ENCODE data around the gene DAB2IP.

DAB2IP gene

GRCh38 chr9:121706149-121706750 lies 54.8 kb downstream of the DAB2IP start:
- no peak for DNase-seq

DNA sequence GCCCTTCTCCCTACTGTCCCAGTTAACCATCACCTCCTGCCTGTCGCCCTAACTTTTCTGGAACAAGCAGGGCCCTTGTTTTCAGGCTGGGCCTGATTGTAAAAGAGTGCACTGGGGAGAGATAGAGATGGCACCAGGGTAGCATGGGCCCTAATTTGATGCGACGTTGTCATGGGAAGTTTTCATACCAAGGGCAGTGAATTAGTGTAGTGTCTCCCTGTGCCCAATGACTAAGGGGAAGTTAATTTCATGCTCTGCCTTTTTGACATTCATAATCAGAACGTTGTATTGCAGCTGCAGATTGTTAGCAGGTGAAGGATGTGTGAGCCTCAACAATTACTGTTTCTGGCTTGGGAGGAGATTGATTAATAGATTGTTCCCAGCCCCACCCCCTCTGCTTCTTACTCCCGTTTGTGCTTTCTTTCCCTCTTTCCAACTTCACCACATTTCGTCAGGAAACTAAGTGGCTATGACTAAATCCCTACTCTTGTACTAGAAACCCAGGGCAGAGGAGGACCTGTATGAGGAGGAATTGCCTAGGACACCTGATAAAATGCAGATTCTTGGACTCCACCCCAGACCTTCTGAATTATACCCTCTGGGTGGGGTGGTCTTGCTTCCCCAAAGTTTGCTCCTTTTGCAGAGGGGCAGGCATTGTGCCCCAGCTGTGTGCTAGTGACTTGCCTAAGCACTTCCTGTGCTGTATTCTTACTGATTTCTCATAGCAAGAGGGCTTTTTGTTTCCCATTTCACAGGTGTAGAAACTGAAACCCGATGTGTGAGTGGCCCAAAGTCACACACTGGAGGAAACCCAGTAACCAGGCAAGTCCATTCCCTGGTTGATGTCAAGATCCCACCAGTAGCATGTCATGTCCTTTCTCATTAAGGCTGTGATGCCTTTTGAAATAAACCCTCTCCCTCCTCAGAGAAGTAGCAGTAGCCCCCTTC lies 56.3 kb downstream of the DAB2IP start:
- DNase-seq: no peak

DNA sequence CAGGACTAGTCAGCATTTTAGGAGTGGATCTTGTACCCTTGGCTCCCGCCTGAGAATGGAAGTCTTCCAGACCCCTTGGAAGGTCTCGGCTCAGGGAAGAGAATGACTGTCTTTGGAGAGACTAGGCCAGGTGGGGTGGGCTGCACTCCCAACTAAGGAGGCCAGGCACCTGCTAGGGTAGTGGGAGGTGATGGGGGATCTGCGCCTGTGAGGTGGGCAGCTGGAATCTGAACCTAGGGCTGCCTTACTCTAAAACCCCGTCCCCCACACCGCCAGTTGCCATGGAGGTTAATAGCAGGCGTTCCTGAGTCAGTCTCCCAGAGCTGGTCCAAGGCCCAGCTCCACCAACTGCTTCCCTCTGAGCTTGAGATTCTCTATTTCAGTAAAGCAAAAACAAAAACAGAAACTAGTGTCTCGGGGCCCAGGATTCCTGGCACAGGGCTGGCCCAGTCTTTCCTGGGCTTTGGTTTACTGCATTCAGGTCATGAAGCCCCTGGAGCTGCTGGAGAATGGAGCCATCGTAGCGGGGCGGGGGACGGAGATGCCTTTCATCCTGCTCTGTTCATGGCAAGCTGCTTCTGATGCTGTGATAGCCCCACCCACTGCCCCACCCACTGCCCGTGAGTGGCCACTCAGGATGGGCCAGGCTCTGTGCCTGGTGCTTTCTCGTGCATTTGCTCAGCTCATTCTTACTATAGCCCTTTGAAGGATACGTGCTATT lies 57.5 kb downstream of the DAB2IP start:
- DNase-seq: no peak

- DNase-seq: no peak
These were observed 58.4 kb downstream of the DAB2IP start for GRCh38 chr9:121709798-121710197.

GRCh38 chr9:121711281-121711680 lies 59.8 kb downstream of the DAB2IP start:
- no peak for DNase-seq

DNA sequence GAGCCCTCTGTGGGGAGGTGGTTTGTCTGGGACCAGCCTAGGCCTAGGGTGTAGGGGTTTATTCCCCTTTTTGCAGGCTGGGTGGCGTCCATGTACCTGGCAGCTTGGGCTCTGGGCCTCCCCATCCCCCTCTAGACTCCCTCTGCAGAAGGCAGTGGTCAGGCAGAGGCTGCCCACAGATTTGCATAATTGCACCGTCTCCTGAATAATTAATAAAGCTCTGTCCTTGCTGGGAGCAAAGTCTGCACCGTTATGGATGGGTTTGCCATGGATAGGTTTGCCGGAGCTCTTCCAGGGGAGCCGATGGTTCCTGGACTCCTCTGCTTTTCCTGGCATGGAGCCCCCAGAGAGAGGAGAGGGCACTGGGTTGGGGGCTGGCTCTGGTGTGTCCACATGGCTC lies 60.4 kb downstream of the DAB2IP start:
- no peak for DNase-seq

DNA sequence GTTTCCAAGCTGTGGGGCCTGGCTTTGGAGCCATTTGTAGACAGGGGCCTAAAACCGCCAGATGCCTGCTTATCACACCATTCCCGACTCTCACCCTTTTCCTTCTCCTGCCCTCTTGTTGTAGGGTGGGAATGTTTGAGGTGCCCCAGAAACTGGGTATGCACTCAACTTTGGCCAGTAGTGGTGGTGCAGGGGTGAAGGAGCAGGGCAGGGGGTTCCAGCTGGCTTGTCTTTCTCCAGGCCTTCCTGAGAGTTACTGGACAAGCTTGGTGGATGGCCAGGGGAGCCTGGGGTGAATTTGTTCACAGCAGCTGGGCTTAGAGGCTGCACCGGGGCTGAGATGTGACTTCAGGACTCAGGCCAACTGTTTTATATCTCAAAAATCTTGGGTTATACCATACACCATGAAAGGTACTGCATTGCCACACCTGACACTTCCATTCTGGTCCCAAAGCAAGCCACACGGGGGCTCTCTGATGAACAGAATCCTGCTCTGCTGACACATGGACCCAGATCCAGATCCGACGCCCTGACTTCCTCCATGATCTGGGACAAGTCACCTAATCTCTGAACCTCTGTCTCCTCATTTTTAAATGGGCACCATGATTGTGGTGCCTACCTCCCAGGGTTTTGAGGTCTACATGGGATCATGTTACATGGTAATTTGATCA lies 62.1 kb downstream of the DAB2IP start:
- no peak for DNase-seq

GRCh38 chr9:121714075-121714705 lies 62.8 kb downstream of the DAB2IP start:
- DNase-seq: no peak

DNA sequence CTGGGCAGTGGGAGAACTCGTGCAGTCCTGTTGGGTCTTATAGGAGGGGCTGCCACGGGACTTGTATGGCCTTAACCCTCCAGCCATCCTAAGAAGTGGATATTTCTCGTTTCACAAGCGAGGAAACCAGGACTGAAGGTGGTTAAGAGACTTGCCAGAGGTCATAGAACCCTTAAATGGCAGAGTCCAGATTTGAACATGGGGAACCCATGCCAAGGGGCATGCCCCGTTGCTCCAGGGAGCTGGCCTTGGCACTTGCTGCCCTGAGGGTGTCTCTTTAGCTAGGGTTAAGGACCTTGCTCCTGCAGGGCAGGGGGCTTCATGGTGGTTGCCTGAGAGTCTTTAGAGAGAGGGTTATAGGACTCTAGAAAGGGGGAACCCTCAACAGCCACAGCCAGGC lies 63.4 kb downstream of the DAB2IP start:
- DNase-seq: no peak

GRCh38 chr9:121717141-121717991 lies 65.9 kb downstream of the DAB2IP start:
- DNase-seq: no peak

GRCh38 chr9:121718084-121718483 lies 66.7 kb downstream of the DAB2IP start:
- DNase-seq: peak; percentile 39

DNA sequence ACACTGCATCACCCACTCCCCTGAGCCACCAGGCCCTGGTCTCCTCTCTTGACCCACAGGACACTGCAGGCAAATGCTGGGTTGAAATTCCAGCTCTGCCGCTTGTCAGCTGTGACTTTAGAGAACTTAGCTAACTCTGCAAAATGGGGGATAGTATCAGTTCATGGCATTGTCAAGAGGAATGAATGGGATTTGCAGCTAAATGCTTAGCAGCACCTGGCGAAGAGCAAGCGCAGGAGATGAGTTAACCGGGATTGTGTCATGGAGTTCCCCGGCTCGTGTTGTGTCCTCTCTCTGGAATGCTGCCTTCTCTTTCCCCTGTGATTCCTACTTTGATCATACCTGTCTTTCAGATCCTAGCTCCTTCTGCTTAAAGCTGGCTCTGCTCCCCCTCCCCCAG lies 67.1 kb downstream of the DAB2IP start:
- DNase-seq: no peak

GRCh38 chr9:121720311-121721057 lies 69.0 kb downstream of the DAB2IP start:
- peak; percentile 10 for DNase-seq

GRCh38 chr9:121721058-121721350 lies 69.6 kb downstream of the DAB2IP start:
- DNase-seq: no peak

GRCh38 chr9:121721770-121722169 lies 70.3 kb downstream of the DAB2IP start:
- DNase-seq: no peak

DNA sequence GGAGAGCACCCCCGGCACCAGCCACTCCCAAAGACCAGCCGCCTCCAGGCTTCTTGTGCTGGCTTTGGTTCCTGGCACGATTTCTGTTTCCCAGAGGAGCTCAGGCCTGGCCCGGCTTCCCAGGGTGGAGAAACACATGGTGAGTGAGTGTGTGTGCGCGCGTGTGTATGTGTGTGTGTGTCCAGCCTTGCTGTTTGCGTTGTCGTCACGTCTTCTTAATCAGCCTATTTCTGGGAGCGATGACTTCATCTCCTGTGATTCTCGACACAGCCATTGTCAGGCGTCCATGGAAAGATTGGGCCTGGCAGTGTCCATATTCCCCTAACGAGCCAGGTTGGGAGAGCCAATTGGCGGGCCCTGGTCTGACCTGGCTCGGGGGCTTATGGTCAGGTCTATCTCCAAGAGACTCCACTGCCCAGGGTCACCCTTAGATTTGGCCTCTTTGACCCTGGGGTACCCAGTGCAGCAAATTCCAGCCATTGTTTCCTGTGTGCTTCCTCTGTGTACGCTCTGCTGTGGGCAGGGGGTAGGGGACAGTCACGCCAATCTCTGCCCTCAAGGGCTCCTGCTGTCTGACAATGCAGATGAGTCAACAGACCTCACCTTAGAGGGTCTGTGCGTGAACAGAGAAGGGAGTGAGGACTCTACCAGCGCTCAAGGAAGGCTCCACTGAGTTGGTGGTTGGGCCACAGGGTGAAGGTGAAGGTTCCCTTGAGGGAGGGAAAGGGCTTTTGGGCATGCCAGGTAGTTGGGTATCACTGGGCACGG lies 73.8 kb downstream of the DAB2IP start:
- no peak for DNase-seq

DNA sequence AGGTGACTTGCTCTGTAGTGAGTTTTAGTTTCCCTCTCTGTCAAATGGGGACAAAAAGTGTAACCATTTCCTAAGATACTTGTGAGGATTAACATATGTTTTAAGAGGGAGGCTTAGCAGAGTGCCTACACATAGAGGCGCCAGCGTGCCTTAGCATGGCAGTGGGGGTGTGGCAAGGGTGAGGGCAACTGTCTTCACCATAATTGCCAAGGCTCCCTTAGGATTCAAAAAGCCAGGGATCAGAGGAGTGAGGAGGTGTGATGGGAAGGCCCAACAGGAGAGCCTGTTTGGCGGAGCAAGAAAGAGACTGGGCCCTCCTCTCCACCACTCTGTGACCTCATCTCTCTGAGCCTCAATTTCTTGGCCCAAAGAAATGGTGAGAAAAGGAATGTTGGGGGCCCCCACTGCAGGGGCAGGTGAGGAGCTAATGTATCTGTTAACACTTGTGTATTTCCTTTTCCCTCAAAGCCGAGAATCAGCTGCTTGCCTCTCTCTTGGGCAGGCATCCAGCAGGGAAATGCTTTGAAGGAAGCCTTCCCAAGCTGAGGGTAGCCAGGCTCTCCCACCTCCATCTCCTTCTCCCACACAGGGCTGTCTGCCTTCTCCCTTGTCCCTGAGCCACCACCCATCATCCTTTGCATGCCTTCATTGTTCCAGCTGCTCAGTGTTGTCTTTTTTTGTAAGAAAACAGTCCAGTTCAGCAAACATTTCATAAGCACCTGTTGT lies 76.0 kb downstream of the DAB2IP start:
- DNase-seq: no peak

- no peak for DNase-seq
These were observed 77.5 kb downstream of the DAB2IP start for GRCh38 chr9:121728916-121729315.

- peak; percentile 36 for DNase-seq
These were observed 78.5 kb downstream of the DAB2IP start for GRCh38 chr9:121729769-121730562.
